SH-SY5Y (cell line): Measurements from ENCODE around the gene ZNF598.

Experiments
- GATA2 ChIP-seq: IDR thresholded peaks from 2 replicates; pipeline ENCODE4 v1.6.1; 2011; ENCODE audit warnings: mild to moderate bottlenecking, low read depth, low read length
- GATA3 ChIP-seq: IDR thresholded peaks from 2 replicates; pipeline ENCODE4 v1.6.1; 2011; ENCODE audit warnings: low read depth, mild to moderate bottlenecking, low read length, moderate library complexity

Gene ZNF598

DNA sequence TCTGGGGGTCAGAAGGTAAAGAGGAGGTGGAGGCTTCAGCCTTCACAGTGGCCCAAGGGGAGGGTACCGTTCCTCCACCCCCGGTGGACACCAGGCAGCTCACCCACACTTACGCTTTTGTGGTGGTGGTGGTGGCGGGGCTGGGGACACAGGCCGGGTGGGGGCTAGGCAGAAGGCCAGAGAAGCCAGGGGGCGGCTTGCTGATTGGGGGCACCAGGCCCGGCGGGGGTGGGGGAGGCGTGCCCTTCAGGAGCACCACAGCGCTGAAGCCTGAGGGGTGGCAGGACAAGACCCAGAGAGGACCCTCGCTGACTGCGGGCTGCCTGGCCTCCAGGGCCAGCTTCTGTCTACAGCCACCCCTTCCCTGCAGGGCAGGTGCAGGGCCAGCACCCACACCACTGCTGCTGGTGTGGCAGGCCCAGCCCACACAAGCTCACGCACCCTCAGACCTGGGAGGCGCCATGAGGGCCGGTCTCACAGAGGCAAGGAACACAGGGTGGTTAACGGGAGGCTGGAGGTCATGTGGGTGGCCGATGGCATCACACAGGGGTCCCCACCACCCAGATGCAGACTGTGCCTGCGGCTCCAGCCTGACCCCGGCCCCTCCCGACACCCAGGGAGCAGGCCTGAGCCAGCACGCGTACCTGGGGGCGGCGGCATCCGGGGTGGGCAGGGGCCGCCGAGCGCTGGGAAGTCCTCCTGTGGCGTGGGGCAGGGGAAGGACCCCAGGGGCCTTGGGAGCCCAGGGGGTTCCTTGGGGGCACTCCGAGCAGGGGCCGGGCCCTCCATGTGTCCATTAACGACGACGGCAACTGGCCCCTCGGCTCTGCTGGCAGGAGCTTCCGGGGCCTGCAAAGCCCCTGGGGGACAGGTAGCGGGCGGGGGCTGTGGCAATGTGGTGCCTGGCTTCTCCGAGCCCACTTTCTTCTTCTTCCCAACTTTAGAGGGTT, 10.5 kb downstream of the ZNF598 start:
- no peak for TF ChIP-seq GATA3
- no peak for TF ChIP-seq GATA2

DNA sequence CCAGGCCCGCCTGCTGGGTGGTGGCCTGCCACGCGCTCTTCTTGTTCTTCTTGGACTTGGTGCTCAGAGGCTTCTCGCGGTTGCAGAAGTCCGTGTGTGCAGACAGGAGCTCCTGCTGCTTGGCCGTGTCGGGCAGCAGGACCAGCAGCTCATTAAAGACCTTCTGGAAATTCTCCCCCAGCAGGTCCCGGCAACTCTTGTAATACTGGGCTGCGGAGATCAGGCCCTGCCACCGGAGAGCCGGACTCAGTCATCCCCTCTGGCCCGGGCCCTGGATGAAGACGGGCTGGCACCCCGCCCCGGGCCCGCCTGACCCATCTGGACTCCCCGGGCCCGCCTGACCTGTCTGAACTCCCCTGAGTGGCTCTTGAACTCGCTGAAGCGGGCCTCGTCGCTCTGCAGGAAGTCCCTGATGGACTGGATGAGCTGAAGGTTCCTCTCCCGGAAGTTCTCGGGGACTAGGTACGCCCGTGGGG, 11.2 kb downstream of the ZNF598 start:
- no peak for TF ChIP-seq GATA3
- no peak for TF ChIP-seq GATA2

DNA sequence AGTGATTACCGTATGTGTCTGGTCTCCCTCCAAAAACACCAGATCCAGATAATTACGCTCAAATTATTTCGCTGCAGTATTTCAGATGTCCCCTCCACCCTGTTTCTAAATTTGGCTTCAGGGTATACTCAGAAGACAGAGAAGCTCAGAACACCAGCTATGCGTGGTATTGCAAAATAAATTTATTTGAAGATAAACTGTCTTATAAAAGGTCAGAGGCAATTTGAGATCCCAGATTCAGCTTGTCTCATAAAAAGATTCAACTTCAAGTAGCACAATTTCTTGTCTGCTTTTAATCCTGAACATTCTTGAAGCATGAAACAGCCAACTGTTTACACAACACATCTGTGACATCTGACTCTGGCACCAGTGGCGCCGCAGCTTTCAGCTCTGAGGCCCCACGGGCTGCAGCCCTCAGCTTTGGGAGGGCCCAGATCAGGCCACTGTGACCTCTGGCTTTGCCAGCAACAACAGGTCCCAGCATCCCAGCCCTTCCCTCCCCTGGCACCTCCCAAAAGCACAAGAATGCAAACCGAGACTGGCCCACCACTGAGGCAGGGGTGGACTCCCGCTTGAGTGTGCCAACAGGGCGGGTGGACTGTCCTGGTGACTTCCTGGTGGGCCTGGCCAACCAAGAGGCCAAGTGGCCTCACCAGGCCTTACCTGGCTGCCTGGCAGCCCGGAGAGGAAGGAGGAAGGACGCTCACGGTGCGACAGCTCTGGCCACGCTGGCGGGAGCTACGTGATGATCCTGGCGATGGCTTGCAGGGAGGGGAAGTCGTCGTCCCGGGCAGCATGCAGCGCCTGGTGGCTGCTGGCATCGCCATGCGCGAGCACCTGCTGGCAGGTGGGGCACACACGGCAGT, 11.9 kb downstream of the ZNF598 start:
- no peak for TF ChIP-seq GATA2
- TF ChIP-seq GATA3: no peak

DNA sequence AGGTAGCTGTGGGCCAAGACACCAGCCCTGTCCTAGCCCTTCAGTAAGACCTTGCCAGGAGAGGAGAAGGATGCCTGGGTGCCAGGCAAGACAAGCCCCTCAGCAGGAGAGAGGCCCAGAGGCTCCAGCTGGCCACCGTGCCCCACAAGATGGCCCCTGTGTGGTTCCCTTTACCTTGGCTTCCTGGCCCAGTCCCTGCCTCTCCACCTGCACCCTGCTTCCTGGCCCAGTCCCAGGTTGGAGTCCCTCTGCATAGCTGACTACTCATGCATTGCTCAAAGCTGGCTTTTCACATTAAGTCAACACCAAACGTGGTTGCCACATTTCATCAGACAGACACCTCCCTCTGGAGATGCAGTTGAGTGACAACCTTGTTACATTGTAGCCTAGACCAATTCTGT, 15.9 kb downstream of the ZNF598 start:
- TF ChIP-seq GATA3 (no peak), GATA2 (no peak)

DNA sequence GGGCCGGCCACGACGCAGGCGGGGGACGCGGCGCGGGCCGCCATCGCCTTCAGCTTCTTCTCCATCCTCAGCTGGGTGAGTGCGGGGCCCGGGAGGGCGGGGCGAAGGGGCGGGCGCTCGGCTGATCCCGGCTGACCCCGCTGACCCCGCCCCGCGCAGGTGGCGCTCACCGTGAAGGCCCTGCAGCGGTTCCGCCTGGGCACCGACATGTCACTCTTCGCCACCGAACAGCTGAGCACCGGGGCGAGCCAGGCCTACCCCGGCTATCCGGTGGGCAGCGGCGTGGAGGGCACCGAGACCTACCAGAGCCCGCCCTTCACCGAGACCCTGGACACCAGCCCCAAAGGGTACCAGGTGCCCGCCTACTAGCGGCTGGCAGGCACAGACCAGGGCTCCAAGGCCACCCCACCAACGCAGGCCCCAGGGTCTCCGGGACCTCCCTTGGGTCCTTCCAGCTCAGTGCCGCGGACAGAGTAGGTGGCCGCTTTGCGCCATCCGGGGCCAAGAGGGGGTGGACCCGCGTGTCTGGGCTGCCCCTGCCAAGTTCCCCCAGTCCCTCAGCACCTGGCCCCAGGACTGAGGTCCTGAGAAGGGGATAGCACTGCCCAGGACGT, 16.8 kb downstream of the ZNF598 start:
- TF ChIP-seq GATA2 (no peak), GATA3 (no peak)

DNA sequence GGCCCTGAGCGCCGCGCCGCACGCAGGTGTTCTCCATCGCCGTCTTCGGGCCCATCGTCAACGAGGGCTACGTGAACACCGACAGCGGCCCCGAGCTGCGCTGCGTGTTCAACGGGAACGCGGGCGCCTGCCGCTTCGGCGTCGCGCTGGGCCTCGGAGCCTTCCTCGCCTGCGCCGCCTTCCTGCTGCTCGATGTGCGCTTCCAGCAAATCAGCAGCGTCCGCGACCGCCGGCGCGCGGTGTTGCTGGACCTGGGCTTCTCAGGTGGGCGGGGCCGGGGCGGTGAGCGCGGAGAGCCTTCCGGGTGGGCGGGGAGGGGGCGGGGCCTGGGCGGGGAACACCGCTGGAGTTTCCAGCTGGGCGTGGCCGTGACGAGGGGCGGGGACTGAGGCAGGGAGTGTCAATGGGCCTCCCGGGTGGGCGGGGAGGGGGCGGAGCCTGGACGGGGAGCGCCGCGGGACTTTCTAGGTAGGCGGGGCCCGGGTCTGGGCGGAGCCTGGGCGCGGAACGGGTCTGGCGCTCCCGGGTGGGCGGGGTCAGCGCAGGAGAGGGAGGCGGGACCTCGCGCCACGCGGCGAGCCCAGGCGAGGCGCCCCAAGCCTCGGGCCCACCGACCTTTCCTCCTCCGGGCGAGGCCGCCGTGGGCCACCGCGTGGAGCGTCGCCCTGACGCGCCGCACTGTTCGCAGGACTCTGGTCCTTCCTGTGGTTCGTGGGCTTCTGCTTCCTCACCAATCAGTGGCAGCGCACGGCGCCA, 17.5 kb downstream of the ZNF598 start:
- TF ChIP-seq GATA3 (no peak), GATA2 (no peak)

DNA sequence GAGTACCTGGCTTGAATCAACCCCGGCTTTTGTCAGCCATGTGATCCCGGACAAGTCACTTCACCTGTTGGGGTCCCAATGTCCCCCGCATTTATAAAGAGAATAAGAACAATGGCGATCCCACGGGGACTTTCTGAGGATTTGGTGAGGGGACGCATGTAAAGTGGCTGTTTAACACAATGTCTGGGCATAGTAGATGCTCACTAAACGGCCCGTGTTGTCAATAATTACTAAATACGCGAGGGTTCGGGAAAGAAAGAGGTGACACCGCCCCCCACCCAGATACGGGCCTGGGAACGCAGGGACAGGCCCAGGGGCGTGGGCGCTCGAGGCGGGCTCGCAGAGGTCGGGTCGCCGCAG, 18.1 kb downstream of the ZNF598 start:
- TF ChIP-seq GATA3 (no peak), GATA2 (no peak)

DNA sequence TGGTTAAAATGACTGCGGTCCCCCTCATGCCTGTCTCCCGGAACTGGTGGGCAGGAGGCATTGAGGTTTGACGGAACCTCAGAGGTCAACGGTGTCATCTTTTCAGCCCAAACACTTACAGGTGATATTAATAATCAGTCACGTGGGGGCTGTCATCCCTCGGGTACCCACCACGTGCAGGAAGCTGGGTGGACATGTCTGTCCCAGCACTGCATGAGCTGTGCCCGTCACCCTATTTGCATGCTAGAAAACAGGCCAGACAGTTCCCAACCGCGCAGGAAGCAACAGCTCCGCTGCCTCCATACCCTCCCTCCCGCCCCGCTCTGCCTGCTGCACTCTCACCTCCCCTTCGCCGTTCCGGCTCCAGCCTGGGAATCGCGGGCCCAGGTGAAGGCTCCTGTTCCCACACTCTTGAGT, 18.5 kb downstream of the ZNF598 start:
- TF ChIP-seq GATA2: no peak
- no peak for TF ChIP-seq GATA3

DNA sequence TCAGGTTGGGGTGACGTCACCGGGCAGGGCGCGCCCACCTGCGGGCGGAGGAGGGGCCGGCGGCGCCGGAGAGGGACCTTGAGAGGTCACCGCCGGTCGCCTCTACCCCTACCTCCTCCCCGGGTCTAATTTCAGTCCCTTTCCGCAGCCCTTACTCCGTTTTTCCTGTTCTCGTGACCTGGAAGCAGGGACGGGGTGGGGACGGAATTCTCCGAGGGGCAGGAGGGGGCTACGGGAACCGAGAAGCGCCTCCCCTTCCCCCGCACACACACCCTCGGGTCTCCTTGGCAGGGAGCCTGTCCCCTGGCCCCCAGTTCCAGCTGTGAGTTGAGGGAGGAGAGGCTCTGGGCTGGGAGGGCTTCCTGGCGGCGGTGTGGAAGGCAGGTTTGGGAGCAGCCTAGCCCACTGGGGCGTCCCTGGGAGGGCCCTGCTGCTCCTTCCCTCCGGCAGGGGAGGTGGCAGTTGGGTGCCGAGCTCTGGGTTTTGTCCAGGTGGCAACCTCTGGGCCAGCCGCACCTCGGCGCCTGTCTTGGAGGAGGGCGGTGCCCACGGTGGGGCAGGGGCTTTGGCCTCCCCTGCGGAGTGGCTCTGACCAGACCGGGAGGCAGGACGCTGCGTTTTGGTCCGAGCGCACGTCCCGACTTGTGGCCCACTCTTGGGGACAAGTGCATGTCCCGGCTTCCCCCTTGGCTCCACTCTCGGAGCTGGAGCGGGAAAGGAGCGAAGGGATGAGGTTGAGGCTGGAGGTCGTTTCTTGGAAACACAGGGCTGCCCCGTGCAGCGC, 19.1 kb downstream of the ZNF598 start:
- no peak for TF ChIP-seq GATA2
- no peak for TF ChIP-seq GATA3

DNA sequence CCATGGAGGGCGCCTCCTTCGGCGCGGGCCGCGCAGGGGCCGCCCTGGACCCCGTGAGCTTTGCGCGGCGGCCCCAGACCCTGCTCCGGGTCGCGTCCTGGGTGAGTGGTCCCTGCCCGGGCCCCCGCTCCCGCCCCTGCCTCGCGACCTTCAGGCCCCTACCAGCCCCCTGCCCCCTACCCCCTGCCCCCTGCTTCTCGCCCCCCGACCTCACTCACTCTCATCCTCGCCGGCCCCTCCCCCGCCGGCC, 19.6 kb downstream of the ZNF598 start:
- TF ChIP-seq GATA3 (no peak), GATA2 (no peak)

DNA sequence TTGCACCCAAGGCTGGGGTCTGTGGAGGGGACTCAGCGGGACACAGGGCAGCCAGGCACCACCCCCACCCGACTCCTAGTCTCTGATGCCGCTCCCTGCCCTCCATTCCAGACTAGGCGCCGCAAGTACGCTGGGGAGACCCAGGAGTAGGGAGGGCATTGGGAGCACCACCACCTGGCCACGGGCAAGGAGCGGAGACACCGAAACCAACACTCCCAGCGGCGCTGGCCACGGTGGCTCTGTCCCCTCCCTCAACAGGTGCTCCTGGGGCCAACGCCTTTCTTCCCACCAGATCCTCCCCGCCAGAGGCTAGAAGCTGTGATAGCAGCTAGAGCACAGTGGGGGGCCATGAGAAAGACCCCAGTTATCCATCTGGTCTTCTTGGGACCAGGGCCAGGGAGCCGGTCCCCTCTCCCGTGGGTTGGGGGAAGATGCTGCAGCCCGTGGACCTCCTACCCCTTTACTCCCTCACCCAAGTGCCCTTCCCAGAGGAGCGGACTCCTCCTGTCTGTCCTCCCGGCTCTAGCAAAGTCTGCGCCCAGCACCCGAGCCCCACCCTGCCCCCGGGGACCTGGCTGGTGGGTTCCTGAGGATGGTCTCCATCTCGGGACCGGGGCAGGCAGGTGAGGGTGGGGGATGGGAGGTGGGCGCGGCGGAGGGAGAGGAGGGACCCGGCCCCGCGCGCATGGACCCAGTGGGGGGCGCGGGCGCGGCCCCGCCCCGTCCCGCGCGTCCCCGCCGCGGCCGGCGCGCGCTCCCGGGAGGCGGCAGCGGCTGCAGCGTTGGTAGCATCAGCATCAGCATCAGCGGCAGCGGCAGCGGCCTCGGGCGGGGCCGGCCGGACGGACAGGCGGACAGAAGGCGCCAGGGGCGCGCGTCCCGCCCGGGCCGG, 20.2 kb downstream of the ZNF598 start, which contains the start of gene SYNGR3:
TSS of gene SYNGR3 (plus strand) at position 762 of the 892 bp plus-strand sequence. CDS start 133 bp downstream, outside the sequence.
- no peak for TF ChIP-seq GATA3
- TF ChIP-seq GATA2: no peak

DNA sequence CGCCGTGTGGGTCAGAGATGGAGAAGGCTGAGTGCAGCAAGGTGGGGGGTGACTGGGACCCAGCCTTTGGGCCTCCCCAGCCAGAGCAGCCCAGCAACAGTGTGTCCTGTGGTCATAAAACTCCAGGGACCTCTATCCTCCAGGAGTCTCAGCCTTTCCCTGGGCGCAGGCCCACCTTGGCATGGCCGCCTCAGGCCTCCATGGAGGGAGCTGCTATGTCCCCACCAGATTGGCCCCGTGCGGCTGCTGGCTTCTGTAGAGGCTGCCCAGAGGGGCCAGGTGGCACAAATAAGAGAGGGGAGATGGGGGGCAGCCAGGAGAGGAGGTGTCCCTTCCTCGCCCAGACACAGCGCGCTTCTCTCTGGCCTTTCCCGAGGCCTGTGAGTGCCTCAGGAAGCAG, 22.4 kb downstream of the ZNF598 start:
- no peak for TF ChIP-seq GATA2
- TF ChIP-seq GATA3: no peak
